HG02623 (cell line): Measurements from ENCODE around the gene COL6A1.

ENCODE experiments used
- ATAC-seq: cut with Tn5 transposase; IDR thresholded peaks from one replicate; pipeline ENCODE4 v1.9.1; 2021; ENCODE audit warnings: moderate library complexity; ENCODE audit not compliant: unreplicated experiment

Gene COL6A1

GRCh38 chr21:46025113-46025770 lies 43.7 kb downstream of the COL6A1 start:
- ATAC-seq = no peak

DNA sequence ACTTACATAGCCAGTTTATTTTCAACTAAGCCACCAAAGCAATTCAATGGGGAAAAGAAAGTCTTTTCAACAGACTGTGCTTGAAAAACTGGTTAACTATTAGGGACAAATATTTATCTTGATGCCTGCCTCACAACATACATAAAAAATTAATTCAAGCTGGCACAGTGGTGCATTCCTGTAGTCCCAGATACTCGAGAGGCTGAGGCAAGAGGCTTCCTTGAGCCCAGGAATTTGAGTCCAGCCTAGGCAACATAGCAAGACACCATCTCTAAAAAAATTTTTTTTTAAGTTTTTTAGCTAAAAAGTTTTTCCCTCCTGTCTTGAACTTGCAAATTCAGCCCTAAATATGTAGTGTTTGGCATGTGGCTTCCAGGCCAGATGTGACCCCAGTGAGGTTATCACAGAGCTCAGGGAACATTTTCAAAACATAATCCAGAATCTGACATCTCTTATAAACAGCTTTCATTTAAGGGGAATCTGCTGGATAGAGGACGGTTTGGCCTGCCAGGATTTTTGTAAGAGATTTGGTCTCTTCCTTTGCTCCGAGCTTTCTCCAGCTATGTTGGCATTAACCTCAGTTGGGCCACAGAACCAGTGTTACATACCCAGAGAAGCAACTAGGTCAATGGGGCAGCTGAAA lies 46.4 kb downstream of the COL6A1 start:
- no peak for ATAC-seq

GRCh38 chr21:46028573-46029091 lies 47.1 kb downstream of the COL6A1 start:
- ATAC-seq = no peak

DNA sequence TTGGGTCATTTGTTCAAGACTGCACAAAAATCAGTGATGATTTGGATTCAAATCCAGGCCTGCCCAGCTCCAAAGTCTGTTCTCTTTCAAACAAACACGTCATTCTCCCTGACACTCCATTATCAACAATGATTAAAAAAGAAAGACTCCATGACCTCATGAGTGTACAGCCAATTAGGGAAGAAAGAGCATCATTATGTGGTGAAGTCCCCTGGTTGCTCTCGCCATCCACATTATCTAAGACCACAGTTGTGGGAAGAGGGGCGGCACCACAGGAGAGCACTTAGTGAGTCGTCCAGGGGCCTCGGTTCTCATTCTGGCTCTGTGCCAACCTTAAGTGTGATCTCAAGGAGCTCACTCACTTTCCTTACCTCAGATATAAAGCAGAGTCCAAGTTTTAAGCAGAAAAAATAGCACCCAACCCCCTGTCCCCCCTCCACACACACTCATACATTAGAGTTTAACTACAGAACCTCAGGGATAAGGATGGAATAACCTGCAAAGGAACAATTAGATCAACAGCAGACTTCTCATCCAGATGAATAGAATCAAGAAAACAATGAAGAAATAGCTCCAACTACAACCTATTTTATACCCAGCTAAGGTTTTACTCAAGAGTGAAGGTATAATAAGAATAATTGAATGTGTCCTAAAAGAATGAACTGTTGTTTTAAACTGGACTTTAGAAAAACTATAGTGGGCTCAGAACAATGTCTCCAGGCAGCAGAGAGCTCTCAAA lies 47.8 kb downstream of the COL6A1 start:
- ATAC-seq = no peak

DNA sequence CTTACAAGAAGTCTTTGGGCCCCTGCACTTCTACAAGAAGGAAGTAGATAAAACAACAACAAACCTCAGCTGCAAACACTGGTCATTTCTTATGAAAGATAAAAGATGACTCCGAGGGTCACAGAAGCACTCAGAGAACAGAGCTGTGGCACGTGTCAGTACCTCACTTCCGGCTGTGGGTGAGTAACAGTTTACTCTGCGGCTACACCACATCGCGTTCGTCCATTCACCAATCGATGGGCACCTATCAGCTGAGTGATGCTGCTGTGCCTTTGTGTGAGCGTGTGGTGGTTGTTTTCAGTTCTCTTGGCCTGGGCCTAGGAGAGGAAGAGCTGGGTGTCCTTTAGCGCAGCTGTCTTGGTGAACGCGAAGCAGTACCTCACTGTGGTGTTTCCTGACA lies 49.9 kb downstream of the COL6A1 start:
- ATAC-seq = no peak

- no peak for ATAC-seq
These were observed 50.5 kb downstream of the COL6A1 start for GRCh38 chr21:46032100-46032499.

DNA sequence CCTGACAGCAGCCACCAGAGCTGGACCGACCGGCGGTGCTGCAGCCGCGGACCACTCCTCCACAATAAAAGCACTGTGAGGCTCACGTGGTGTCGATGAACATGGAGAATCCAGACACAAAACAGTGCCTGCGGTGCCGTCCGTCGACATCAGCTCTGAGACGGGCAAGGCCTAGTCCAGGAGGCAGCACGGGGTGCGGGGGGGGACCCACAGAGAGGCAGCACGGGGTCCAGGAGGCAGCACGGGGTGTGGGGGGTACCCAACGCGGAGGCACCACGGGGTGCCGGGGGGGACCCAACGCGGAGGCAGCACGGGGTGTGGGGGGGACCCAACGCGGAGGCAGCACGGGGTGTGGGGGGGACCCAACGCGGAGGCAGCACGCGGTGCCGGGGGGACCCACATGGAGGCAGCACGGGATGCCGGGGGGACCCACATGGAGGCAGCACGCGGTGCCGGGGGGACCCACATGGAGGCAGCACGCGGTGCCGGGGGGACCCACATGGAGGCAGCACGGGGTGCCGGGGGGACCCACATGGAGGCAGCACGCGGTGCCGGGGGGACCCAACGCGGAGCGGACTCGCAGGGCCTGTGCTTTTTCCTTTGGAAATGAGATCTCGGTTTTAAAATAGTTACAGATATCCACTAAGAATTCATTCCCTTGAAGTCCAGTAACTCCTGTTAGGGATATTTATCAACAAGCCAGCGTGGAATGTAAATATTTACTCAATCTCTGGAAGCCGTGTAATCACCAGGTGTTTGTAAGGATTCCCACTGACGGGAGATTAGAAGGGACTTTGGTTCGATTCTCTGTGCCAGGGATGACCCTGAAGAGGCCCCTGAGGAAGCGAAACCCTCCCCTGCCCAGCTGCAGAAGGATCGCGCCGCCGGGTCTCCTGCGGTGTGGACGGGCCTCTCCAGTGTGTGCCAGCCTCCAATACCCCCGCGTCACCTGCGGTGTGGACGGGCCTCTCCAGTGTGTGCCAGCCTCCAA lies 52.1 kb downstream of the COL6A1 start:
- ATAC-seq = no peak

DNA sequence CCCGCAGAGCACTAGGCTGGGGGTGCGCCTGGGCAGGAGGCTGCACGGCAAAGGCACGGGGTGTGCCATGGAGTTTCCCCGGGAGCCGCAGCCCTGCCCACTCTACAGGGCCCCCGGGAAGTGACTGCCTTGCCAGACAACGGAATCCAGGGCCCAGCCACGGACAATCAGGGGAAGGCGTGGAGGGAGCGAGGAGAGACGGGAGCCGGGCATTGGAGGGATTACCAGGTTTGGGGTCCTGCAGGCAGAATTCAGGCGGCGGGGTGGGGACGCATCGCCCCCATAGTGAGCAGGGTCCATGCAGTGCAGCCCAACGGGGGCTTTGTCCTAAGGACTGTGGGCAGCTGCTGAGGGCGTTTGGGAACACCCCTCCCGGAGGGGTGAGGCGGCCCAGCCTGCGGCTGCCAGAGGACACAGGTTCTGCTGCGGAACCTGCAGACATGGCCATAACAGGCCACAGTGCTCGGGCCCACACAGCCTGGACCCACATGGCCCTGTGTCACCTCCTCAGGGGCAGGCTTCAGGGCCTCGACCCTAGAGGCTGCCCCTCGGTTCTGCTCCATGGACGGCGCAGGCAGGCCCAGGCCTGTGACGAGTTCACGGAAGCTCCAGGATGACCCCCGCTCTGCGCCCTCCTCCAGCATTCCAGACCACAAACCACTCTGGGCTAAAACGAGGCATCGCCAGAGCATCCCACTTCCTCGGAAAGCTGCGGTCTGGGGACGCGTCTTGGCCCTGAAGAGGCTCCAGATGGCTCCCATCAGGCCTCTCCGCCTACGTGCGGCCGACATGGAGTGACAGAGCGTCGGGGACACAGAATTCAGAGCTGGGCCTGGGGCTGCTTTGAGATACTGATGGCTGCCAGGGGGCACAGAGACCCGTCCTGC lies 54.5 kb downstream of the COL6A1 start:
- no peak for ATAC-seq

GRCh38 chr21:46036696-46037330 lies 55.2 kb downstream of the COL6A1 start:
- no peak for ATAC-seq

DNA sequence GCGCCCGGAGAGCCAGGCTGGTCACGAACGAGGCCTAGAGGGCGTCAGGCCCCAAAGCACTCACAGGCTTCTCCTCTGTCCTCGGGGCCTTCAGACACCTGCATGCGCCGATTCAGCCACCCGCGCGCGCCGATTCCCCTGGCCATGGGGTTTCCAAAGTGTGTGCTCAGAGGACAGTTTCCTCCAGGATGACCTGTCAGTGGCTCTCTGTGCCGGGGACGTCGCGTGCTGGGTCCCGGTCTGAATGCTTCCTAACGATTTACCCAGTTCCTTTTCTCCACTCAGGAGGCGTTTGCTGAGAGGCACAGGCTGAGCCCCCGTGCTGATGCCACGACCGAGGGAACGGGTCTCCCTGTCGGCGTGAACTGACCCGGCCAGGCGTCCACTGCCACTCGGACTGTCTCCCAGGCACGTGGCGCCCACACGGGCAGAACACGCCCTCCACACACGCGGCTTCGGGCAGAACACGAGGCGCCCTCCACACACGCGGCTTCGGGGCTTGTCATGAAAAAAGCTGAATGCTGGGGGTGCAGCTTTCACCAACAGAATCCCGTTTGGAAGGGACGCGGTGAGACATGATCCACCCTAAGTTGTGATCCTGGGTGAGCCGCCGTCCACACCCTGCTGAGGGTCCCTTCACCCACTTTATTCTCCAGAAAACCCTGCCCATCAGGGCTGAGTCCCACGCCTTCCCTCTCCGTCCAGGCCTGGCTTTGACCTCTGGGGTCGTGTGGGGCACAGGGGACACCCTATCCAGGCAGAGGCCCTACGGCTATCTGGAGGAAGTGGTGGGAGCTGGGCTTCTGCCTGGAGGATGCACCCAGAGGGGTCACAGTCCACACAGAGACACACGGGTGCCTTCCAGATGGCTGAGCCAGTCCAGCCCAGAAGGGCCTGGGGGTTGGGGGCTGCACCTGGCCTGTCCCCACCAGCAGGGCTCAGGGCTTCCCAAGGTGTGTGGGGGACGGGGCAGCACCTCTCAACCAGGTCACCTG lies 56.1 kb downstream of the COL6A1 start:
- no peak for ATAC-seq

DNA sequence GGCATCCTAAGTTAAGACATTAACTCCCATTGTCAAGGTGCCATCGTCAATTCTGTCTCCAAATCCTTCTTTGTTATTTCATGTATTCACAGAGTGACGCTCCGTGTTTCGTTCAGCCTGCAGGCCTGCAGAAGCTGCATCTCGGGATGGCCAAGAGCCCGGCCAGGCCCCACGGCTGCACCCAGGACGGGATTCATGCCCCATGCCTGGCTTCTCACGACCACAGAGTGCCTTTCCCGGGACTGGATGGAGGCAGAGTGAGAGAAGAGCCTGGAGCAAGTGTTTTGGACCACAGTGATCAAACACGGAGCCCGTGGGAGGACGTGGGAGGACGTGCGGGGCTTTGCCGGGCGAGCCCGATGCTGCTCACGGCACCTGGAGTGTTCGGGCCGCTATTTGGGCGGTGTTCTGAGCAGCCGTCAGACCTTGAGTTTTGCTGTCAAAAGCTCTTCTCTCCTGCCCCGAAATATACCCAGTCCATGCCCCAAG lies 56.8 kb downstream of the COL6A1 start:
- ATAC-seq = no peak

DNA sequence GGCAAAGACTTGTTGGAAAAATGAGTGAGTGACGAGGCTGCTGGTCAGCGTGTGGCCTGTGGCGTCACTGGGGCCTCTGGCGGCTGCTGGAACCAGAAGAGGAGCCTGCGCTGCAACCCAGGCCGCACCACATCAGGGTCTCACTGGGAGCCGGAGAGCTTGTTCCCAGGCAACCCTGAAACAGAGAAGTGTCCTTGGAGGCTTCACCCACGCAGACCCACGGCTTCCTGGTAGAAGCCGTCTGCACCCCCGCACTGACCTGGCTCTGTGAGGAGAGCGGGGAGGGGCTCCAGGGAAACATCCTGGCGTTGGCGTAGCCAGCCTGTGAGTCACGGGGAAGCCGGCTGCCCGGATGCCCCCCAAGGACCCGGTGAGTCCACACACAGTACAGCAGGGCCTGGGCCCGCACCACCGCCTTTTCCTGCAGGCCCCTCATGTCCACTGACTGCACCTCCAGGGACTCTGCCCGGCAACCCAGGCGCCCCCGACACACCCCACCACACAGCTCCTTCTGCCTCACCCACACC lies 57.4 kb downstream of the COL6A1 start:
- ATAC-seq = no peak

DNA sequence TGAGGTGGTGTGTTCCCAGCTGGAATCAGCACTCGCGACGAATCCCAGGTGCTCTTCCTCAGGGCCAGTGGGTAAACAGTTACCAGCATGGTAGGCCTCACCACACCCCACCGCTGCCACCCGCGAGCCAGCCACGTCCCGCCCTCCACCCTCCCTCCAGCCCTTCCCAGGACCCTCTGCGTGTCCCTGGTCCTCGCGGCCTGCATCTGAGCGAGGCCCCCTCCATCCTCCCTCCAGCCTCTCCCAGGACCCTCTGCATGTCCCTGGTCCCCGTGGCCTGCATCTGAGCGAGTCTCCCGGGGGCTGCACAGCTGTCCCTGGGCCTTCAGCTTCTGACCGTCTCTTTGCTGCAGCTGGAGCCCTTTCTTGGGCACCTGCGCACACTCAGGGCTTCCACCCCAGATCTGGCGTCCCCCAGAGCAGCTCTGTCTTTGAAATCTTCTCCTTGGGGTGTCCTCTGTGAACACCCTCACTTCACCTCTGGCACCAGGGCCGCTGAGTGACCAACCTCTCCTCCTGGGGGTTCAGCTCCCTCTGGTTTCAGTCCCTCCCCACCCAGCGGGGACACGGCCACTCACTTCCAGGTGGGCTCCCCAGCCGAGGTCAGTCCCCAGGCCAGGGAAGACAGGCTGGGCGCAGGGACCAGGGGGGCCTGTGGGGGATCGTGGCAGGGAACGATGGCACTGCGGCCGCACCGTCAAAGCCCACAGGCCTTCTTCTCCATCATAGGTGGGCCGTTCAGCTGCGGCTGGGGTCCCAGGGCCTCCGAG lies 58.5 kb downstream of the COL6A1 start:
- no peak for ATAC-seq

DNA sequence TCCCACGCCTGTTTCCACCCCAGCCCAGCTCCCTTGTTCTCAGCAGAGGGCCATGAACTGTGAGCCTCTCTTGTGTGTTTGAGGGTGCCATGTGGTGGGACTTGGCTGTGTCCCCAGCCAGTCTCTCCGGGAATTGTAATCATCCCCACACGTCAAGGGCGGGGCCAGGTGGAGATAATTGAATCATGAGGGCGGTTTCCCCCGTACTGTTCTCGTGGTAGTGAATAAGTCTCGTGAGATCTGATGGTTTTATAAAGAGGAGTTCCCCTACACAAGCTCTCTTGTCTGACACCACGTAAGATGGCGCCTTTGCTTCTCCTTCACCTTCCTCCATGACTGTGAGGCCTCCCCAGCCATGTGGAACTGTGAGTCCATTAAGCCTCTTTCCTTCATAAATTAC lies 59.1 kb downstream of the COL6A1 start:
- no peak for ATAC-seq

GRCh38 chr21:46041183-46041582 lies 59.6 kb downstream of the COL6A1 start:
- no peak for ATAC-seq

- no peak for ATAC-seq
These were observed 63.6 kb downstream of the COL6A1 start for GRCh38 chr21:46045154-46045553.

GRCh38 chr21:46046471-46046870 lies 64.9 kb downstream of the COL6A1 start:
- ATAC-seq = no peak
